ENCODE results near the gene PLN. TPM values are rescaled to one million over a fixed set of nuclear protein-coding genes. Genes with fewer than 3 reads are reported as not detected.

The PLN gene
- not detected in 2 replicates for polyA plus RNA-seq (2014; cell fraction: cytosol; rRNA removed)
- polyA plus RNA-seq (2014; cell fraction: nucleus; rRNA removed): not detected in 2 replicates

DNA sequence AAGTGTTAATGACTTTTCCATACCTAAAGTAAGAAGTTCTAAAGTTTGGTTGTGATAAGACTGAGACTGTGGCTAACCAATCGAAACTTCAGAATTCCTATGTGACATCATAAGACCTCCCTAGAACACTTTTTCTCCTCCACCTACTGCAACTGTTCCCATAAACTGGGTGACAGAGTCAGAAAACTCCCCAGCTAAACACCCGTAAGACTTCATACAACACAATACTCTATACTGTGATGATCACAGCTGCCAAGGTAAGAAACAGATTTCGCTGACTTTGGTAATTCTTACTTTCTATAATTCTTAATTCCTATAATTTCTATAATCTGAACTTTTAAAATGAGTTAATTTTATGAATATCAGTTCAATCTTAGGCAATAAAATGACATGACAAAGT lies at the start of gene PLN:
Gene PLN, plus strand, starts transcription at position 161 of the 400 bp plus-strand sequence. CDS start 10,626 bp downstream, outside the sequence.
- no peak for DNase-seq (ENCODE audit: low spot score)

DNA sequence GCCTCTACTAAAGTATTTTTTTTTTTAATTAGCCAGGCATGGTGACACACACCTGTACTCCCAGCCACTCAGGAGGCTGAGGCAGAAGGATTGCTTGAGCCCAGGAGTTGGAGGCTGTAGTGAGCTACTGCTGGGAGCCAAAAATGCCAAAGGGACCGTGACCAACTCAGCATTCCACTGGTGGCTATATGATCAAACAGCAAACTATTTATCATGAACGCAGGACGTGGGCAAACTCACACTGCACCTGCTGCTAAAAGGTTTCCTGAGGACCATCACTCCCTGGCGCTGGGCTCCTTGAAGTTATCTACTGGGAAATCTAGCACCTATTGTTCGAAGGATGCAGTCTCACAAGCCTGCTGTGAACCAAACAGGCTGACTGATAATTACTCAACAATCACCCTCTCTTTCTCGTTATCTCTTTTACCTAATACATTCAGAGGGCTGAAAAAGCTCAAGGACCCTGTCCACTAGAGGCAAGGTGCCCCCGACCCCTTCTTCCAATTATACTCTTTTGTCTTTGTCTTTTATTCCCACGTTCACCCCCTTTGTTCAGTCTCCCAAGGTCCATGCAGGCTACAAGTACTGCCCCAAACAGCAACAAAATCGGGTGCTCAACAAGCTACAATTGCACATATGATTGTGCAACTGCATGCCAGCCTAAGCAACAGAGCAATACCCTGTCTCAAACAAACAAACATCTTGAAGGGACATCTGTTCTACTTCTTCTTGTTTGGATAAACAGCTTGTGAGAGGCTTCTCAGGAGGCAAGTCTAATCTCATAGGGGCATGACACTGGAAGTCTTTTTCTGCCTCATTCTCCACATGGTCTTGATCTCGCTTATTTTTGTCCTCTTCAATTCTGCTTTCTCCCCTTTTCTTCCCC lies 47.7 kb upstream of the PLN start:
- DNase-seq (ENCODE audit: low spot score): no peak

DNA sequence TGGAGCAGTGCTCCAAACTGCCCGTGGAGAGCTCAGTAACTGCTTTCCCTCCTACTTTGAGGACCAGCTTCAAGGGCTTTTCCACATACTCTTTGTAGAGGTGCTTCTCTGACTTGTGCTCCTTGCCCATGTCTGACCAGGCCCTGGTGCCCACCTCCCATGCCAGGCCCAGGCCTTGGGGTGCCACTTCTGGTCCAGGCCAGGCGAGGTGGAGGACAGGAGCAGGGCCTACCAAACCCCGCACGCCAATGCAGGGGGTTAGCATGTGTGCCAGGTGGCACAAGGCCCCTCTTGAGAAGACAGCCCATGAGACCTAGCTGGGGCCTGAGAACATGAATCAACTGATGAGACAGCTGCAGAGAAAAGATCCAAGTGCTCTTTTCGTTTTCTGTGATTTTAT lies 47.0 kb upstream of the PLN start:
- DNase-seq (ENCODE audit: low spot score): no peak

DNA sequence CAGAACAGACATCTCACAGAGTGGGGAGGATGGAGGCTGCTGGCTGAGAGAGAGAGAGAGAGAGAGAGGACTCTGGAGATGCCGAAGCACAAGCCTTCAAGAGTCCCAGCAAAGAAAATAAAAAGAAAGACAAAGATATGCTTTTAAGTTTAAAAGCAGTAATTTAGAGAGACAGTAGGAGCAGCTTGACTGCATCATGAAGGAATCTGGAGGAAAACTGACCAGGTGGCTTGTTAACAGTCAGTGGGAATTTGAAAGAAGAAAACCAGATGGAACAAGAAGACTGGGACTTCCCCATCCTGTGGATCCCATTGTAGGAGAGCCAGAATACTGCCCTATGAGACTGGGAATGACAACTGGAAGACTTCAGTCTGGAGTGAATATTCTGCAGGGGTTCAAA lies 46.3 kb upstream of the PLN start:
- no peak for DNase-seq (ENCODE audit: low spot score)

DNA sequence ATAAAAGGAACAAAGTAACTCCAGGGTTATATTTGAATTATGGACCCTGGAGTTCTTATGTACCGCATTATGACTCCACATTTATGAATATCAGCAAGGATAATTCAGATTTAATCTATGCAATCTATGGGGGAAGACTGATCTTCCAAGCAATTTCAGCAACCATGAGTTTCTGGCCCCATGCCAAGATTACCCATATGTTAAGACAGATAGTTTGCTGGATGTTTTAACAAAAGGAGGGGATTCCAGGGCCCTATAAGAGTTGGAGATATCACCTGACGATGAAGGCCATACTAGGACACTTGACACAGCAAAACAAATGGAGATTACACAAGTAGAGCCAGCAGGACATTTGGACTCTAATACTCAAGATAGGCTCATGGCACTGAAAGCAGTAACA lies 45.9 kb upstream of the PLN start:
- no peak for DNase-seq (ENCODE audit: low spot score)

DNA sequence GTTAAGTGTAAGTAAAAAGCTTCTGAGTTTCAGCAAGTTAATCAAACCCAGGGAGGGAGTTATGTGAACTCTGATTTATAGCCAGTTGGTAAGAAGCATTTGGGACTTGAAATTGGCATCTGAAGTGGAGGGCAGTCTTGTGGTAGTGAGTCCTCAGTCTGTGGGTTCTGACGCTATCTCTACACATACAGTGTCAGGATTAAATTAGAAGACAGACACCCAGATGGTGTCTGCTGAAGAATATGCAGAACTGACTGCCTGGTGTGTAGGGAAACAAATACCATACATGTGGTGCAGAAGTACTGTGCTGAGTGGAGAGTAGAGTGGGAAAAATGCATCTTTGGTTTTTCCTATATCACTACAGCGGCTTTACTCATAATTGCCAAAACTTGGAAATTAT lies 43.5 kb upstream of the PLN start:
- no peak for DNase-seq (ENCODE audit: low spot score)

DNA sequence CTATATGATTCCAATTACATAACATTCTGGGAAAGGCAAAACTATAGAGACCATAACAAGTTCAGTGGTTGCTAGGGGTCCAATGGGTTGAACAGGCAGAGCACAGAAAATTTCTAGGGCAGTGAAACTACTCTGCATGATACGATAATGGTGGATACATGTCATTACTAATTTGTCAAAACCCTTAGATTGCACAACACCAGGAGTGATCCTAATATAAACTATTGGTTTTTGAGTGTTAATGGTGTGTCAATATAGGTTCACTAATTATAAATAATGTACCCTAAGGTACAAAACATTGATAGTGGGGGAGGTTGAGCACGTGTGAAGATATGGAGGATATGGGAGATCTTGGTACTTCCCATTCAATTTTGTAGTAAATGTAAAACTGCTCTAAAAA lies 42.4 kb upstream of the PLN start:
- DNase-seq (ENCODE audit: low spot score): no peak

DNA sequence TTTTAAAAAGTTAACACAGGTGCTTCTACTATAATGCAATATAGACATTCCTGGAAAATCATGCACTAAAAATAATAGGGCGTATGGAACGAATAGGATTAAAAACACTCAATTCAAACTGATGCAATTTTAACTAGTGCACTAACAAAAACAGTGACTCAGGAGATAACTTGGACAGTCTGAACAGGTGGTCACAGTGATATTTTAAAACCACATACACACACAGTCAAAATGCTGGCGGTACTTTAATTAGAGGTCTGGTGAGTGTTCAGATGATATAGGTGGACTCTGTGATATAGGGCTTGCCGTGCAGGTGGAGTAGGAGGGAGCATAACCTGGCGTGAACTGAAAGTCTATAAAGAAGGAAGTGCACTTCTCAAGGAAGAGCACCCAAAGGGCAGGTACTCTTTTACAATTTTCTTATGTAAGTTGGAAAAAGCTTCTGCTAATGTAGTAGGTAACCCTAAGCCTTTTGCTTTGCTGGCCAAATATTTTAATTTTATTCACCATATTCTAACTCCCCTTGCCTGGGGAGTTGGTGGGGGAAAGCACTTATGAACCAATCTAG lies 41.9 kb upstream of the PLN start:
- DNase-seq (ENCODE audit: low spot score): no peak

DNA sequence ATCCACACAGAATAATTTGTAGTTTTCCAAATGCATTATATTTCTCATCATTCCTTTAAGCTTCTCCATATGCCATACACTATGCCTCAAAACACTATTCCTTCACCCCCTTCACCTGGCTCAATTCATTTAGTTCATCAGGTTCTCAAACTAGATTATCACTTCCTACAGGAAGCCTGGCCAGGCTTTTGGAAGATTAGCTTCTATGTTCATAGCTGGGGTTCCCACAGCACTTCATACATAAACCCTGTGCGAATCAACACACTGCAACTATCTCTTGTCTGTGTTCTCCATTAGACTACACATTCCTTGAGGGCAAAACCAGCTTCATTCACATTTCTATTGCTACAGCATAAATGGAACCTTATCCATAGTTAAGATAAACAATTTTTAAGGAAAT lies 40.5 kb upstream of the PLN start:
- no peak for DNase-seq (ENCODE audit: low spot score)

DNA sequence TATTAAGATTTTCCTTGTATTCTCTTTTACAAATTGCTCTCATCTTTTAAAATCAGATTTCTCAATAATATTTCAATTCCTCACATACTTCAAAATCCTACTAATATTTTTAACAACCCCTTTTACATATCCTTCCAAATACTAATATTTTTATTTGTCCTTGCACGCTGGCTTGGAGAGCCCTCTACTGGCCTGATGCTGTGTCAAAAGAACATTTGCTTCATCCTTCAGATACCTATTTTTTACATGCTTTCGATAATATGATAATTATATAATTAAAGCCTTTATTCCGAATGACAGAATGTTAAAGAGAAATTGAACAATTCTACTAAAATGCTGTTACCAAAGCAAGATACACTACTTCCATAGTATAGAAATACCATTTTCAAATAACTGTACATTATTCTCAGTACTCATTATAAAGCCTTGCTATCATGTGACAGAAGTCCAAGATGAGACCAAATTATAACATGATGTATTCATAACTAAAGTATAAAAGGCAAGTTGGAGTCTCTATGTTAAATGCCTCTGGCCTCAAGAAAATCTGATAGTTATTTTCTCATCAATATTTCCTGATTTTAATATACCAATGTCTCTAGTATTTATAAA lies 39.0 kb upstream of the PLN start:
- peak; percentile 7 for DNase-seq (ENCODE audit: low spot score)

DNA sequence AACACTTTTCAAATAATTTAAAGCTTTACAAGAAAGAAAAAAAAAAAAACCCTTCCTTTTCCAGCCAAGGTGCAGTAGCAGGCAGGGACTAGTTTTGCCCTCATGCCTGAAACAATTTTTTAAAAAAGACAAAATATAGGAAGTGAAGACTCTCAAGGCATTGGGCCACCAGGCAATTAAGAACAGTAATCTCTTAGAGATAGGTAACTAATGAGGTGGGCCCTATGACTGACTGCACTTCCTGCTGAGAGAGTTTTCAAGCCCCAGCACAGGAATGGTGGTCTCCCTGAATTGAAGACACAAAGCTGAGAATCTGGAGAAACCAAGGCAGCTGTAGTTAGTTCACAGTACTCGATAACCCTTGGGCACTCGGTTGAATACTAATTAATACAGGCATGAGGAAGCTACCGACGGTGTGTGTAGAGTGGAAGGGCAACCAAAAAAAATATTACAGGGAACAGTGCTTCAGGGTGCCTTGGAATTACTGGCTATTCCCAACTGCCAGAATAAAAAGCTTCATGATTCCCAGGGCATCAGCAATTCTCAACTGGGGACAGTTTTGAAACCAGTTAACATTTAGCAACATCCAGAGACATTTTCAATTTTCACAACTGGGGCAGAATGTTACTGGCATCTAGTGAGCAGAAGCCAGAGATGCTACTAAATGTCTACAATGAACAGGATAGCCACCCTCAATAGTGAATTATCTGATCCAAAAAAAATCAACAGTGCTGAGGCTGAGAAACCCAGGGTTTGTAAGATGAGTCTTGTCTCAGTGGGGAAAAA lies 36.0 kb upstream of the PLN start:
- no peak for DNase-seq (ENCODE audit: low spot score)

DNA sequence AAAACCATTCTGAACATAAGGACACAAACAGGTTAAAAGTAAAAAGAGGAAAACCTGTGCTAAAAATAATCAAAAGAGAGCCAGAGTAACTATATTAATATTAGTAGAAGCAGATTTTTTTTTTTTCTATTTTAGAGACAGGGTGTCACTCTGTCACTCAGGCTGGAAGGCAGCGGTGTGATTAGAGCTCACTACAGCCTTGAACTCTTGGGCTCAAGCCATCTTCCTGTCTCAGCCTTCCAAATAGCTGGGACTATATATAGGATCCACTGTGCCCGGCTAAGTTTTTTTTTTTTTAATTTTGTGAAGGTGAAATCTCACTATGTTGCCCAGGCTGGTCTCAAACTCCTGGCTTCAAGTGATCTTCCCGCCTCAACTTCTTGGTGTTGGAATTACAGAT lies 33.4 kb upstream of the PLN start:
- no peak for DNase-seq (ENCODE audit: low spot score)

DNA sequence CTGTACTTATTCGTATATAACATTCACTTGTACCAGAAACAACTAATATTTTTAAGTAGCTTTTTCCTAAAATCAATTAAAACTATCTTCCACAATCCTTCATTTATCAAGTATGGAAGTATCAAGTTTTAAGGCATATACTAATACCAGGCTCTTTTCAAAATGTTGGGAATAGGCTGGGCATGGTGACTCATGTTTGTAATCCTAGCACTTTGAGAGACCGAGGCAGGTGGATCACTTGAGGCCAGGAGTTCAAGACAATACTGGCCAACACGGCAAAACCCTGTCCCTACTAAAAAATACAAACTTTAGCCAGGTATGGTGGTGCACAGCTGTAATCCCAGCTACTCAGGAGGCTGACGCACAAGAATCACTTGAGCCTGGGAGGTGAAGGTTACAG lies 25.7 kb upstream of the PLN start:
- DNase-seq (ENCODE audit: low spot score): no peak

DNA sequence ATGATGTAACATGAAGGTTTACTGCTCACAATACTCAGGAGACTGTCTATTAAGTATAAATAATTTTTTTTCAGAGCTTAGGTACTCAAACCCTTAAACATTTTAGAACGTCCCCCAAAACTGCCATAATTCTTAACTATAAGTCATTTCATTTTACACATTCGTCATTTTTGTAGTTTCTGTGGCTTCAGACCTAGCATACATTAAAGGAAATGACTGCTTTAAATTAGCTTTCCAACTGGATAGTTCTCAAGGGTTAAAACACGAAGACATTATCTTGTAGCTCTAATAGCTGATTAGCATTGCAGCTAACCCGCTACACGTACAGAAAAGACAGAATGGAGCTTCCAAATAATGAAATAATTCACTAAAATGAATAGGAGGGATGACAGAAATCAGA lies 24.9 kb upstream of the PLN start:
- DNase-seq (ENCODE audit: low spot score): no peak

DNA sequence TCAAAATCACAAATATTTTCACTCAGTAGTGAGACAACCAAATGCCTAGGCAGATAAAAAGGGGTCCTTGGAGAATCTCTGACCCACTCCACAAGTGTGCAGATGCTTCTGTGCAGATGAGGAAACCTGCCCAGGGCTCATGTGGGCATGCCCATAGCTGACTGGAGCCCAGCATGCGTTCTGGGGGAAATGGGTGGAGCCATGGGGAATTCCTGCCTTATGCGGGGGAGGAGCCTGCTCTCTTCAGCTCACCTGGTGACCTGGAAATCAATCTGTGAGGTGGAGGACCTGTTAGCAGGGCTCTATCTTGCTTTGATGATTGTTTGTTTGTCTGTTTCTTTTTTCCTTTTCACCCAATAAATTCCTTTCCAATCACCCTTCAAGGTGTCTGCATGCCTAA lies 23.4 kb upstream of the PLN start:
- no peak for DNase-seq (ENCODE audit: low spot score)

DNA sequence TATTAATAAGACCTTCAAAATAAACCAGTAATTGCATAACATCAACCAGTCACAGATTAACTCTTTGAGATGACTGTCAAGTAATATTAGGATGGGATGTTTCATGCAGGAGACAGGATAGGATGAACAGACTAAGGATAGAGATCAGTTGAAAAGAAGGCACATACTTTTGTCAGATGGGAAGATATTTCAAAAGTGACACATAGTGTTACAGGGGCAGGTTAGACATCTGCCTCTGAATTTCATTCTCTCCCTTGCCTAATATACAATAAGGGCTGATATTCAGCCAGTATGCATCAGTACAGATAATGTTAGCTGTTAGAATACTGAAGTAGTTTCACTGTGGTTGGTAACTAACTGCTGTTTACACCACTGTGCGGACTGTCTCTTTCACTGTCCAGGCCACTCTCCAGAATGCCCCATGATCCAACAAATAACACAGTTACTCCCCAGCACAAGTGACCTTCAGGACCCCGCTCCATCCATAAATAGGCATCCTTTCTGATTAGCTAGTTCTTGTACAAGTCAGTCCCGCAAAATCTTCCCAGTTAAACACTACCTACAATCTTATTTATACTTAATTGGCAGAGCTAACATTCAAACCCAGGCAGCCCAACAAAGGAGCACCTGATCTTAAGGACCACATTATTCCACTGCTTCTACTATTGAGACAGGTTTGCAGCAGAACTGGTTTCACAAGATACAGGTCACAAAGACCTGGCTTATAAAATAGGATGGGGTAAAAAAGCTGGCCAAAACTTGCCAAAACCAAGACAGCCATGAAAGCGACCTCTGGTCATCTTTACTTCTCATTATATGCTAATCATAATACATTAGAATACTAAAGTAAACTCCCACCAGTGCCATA lies 21.9 kb upstream of the PLN start:
- no peak for DNase-seq (ENCODE audit: low spot score)

DNA sequence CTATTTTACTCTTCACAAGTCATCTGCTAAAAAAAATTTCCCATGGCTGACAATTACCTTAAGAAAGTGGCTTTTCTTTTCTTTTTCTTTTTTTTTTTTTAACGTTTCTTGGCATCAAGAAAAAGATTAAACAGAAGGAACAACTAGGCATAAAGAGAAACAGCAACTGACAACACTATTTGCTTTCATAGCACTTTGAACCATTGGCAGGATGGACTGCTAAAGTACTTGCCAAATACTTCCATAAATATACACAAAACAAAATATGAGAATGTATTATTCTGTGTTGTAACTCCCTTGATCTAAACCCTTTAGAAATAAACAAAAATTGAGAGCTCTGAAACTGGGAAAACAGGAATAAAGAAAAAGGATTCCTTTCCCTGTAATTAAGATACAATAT lies 20.0 kb upstream of the PLN start:
- no peak for DNase-seq (ENCODE audit: low spot score)

DNA sequence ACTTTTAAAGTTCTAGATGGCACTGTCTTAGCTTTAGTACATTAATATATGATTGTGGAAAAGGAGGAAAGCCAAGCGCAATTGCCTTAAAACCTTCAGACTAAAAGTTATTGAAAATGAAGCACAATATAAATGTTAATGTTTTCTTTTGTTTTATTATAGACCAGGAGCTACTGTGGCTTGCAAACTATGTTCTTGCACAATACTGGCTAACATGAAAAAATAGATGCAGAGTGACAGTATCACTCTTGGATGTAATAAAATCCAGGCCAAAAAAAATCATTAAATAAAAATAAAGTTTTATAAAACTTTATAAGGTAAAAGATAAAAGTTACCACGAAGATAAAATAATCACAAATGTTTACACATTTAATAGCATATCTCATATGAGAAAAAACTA lies 18.3 kb upstream of the PLN start:
- no peak for DNase-seq (ENCODE audit: low spot score)

DNA sequence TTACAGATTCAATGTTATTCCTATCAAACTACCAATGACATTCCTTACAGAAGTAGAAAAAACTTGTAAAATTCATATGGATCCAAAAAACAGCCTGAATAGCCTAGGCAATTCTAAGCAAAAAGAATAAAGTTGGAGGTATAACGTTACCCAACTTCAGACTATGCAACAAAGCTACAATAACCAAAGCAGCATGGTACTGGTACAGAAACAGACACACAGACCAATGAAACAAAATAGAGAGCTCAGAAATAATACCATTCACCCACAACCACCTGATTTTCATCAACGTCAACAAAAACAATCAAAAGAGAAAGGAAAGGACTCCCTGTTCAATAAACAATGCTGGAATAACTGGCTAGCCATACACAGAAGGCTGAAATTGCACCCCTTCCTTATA lies 17.2 kb upstream of the PLN start:
- DNase-seq (ENCODE audit: low spot score): no peak

DNA sequence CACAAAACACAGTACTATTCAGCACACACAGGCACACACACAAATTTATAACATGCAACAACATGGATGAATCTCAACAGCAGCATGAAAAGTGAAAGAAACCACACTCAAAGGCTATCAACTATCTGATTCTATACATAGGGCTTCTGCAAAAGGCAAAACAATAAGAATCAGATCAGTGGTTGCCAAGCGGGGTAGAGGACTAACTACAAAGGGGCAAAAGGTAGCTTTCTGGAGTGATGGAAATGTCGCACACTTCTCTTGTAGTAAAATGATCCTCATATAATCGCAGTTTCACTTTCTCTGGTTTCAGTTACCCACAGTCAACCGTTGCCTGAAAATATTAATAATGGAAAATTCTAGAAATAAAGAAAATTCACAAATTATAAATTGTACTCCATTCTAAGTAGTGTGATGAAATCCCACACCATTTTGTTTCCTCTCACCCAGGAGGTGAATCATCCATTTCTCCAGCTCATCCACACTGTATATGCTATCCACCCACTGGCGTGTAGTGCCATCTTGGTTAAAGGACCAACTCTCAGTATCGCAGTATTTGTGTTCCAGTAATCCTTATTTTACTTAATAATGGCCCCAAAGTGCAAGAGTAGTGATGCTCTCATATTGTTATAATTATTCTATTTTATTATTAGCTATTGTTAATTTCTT lies 12.8 kb upstream of the PLN start:
- no peak for DNase-seq (ENCODE audit: low spot score)

DNA sequence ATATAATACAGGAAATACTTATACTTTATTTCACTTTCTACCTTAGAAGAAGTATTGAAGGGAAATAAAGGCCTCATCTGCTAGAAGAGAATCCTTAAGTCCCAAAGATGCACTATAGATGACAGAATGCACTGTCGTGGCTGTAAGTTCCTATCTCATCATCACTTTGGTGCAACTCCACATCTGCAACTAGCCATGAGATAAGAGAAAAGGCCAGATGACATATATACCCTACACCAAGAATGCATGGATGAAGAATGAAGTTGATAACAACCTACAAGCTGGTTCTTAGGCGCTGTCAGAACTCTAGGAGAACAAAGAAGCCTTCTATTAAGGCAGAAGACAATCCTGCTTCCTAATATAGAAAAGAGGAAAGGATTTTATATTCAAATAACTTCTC lies 11.6 kb upstream of the PLN start:
- no peak for DNase-seq (ENCODE audit: low spot score)

Measured in SK-N-DZ (cell line).